Measurements from ENCODE around the gene F12. TPM values are rescaled to one million over a fixed set of nuclear protein-coding genes. Genes with fewer than 3 reads are reported as not detected.

F12 gene
- total and polyA plus RNA-seq, 2 of the 8 experiments (the other 6 are each of a cell fraction or from before 2014, with no cell fraction given): 6.5 to 7.8 TPM

Other genes with a start within 250 kb of the F12 start
- 18.8 and 20.5 TPM in 2 replicates for gene RAB24, start 105.8 kb downstream of the F12 start, total RNA-seq (2021; fragmentation: NEBNext Ultra II Directional; extraction: Animal tissue kit (Norgen Biotek cat#: 25700))
- gene RAB24, start 105.8 kb downstream of the F12 start, polyA plus RNA-seq (2011; rRNA removed): 33.8 and 40.4 TPM in 2 replicates
- gene PRELID1, start 105.8 kb downstream of the F12 start, total RNA-seq (2021; fragmentation: NEBNext Ultra II Directional; extraction: Animal tissue kit (Norgen Biotek cat#: 25700)): 272 and 279 TPM in 2 replicates
- 428 and 479 TPM in 2 replicates for gene PRELID1, start 105.8 kb downstream of the F12 start, polyA plus RNA-seq (2011; rRNA removed)
- gene MXD3, start 97.7 kb downstream of the F12 start, total RNA-seq (2021; fragmentation: NEBNext Ultra II Directional; extraction: Animal tissue kit (Norgen Biotek cat#: 25700)): 7.7 and 10.3 TPM in 2 replicates
- 6.5 and 10.3 TPM in 2 replicates for gene MXD3, start 97.7 kb downstream of the F12 start, polyA plus RNA-seq (2011; rRNA removed)
- 116 and 119 TPM in 2 replicates for gene LMAN2, start 57.9 kb downstream of the F12 start, total RNA-seq (2021; fragmentation: NEBNext Ultra II Directional; extraction: Animal tissue kit (Norgen Biotek cat#: 25700))
- 225 and 357 TPM in 2 replicates for gene LMAN2, start 57.9 kb downstream of the F12 start, polyA plus RNA-seq (2011; rRNA removed)
- 20.6 and 24.4 TPM in 2 replicates for gene RGS14, start 51.6 kb downstream of the F12 start, total RNA-seq (2021; fragmentation: NEBNext Ultra II Directional; extraction: Animal tissue kit (Norgen Biotek cat#: 25700))
- gene RGS14, start 51.6 kb downstream of the F12 start, polyA plus RNA-seq (2011; rRNA removed): 46.1 and 66.5 TPM in 2 replicates
- not detected in 2 replicates for gene SLC34A1, start 25.1 kb downstream of the F12 start, total RNA-seq (2021; fragmentation: NEBNext Ultra II Directional; extraction: Animal tissue kit (Norgen Biotek cat#: 25700))
- not detected in 2 replicates for gene SLC34A1, start 25.1 kb downstream of the F12 start, polyA plus RNA-seq (2011; rRNA removed)
- gene PFN3, start 8.9 kb downstream of the F12 start, total RNA-seq (2021; fragmentation: NEBNext Ultra II Directional; extraction: Animal tissue kit (Norgen Biotek cat#: 25700)): not detected in 2 replicates
- gene PFN3, start 8.9 kb downstream of the F12 start, polyA plus RNA-seq (2011; rRNA removed): not detected in 2 replicates
- gene GRK6, start 17.1 kb upstream of the F12 start, total RNA-seq (2021; fragmentation: NEBNext Ultra II Directional; extraction: Animal tissue kit (Norgen Biotek cat#: 25700)): 52.0 and 57.8 TPM in 2 replicates
- gene GRK6, start 17.1 kb upstream of the F12 start, polyA plus RNA-seq (2011; rRNA removed): 31.8 and 50.8 TPM in 2 replicates
- 8.0 and 8.6 TPM in 2 replicates for gene PRR7, start 37.2 kb upstream of the F12 start, total RNA-seq (2021; fragmentation: NEBNext Ultra II Directional; extraction: Animal tissue kit (Norgen Biotek cat#: 25700))
- 11.8 and 23.1 TPM in 2 replicates for gene PRR7, start 37.2 kb upstream of the F12 start, polyA plus RNA-seq (2011; rRNA removed)
- 325 and 333 TPM in 2 replicates for gene DBN1, start 64.1 kb upstream of the F12 start, total RNA-seq (2021; fragmentation: NEBNext Ultra II Directional; extraction: Animal tissue kit (Norgen Biotek cat#: 25700))
- 168 and 250 TPM in 2 replicates for gene DBN1, start 64.1 kb upstream of the F12 start, polyA plus RNA-seq (2011; rRNA removed)
- gene PDLIM7, start 88.0 kb upstream of the F12 start, total RNA-seq (2021; fragmentation: NEBNext Ultra II Directional; extraction: Animal tissue kit (Norgen Biotek cat#: 25700)): 86.7 and 94.2 TPM in 2 replicates
- 67.3 and 118 TPM in 2 replicates for gene PDLIM7, start 88.0 kb upstream of the F12 start, polyA plus RNA-seq (2011; rRNA removed)
- gene DOK3, start 100.3 kb upstream of the F12 start, total RNA-seq (2021; fragmentation: NEBNext Ultra II Directional; extraction: Animal tissue kit (Norgen Biotek cat#: 25700)): 6.4 and 8.6 TPM in 2 replicates
- 4.2 and 6.3 TPM in 2 replicates for gene DOK3, start 100.3 kb upstream of the F12 start, polyA plus RNA-seq (2011; rRNA removed)
- gene DDX41, start 107.4 kb upstream of the F12 start, total RNA-seq (2021; fragmentation: NEBNext Ultra II Directional; extraction: Animal tissue kit (Norgen Biotek cat#: 25700)): 101 and 102 TPM in 2 replicates
- gene DDX41, start 107.4 kb upstream of the F12 start, polyA plus RNA-seq (2011; rRNA removed): 135 and 187 TPM in 2 replicates
- 69.8 and 75.2 TPM in 2 replicates for gene FAM193B, start 145.0 kb upstream of the F12 start, total RNA-seq (2021; fragmentation: NEBNext Ultra II Directional; extraction: Animal tissue kit (Norgen Biotek cat#: 25700))
- gene FAM193B, start 145.0 kb upstream of the F12 start, polyA plus RNA-seq (2011; rRNA removed): 49.9 and 91.8 TPM in 2 replicates
- 156 and 160 TPM in 2 replicates for gene TMED9, start 182.6 kb upstream of the F12 start, total RNA-seq (2021; fragmentation: NEBNext Ultra II Directional; extraction: Animal tissue kit (Norgen Biotek cat#: 25700))
- gene TMED9, start 182.6 kb upstream of the F12 start, polyA plus RNA-seq (2011; rRNA removed): 130 and 141 TPM in 2 replicates
- 17.3 and 18.7 TPM in 2 replicates for gene B4GALT7, start 190.6 kb upstream of the F12 start, total RNA-seq (2021; fragmentation: NEBNext Ultra II Directional; extraction: Animal tissue kit (Norgen Biotek cat#: 25700))
- 31.9 and 38.1 TPM in 2 replicates for gene B4GALT7, start 190.6 kb upstream of the F12 start, polyA plus RNA-seq (2011; rRNA removed)